Sigmoid colon (tissue), 7 donors: ENCODE data around the gene TTLL11. TPM values are rescaled to one million over a fixed set of nuclear protein-coding genes. Genes with fewer than 3 reads are reported as not detected.

Source experiments
- DNase-seq: peaks from one replicate; pipeline ENCODE4 v3.0.0-alpha.2; 2019
- H3K27ac ChIP-seq, 4 donors: fragments of 200-600 bp; sonication (generic); one replicate each; pipeline ENCODE4 v1.5.1; 2016 to 2019; ENCODE audit warnings: mild to moderate bottlenecking in 1 of 4
- H3K27me3 ChIP-seq, 3 donors: fragments of 200-600 bp; sonication (generic); one replicate each; pipeline ENCODE4 v1.5.1; 2019; ENCODE audit warnings: mild to moderate bottlenecking in 1 of 3
- H3K36me3 ChIP-seq, 4 donors: fragments of 200-600 bp; sonication (generic); one replicate each; pipeline ENCODE4 v1.5.1; 2016 to 2019
- H3K4me1 ChIP-seq, 4 donors: fragments of 200-600 bp; sonication (generic); one replicate each; pipeline ENCODE4 v1.5.1; 2017 to 2019
- H3K4me3 ChIP-seq, 4 donors: fragments of 200-600 bp; sonication (generic); one replicate each; pipeline ENCODE4 v1.5.1; 2017 to 2019; ENCODE audit warnings: mild to moderate bottlenecking in 2 of 4, moderate library complexity in 1 of 4
- H3K9me3 ChIP-seq, 4 donors: fragments of 200-600 bp in 3 of 4; sonication (generic) in 3 of 4; one replicate each; pipeline versions ENCODE4 v1.5.1 to v1.6.1; 2013 to 2019
- CTCF ChIP-seq, 4 experiments: fragments of 450-650 bp in 3 of 4; fragments of 200-600 bp in 1 of 4; IDR thresholded peaks; one replicate each; pipeline ENCODE4 v1.5.1; 2016 to 2019; ENCODE audit warnings: antibody characterized with exemption in 4 of 4, mild to moderate bottlenecking in 3 of 4, moderate library complexity in 2 of 4
- EP300 ChIP-seq, 4 donors: sonication (generic); formaldehyde crosslinking; IDR thresholded peaks; one replicate each; pipeline ENCODE4 v1.6.1; 2017; ENCODE audit warnings: antibody characterized with exemption in 4 of 4
- POLR2A ChIP-seq, 2 donors: fragments of 450-650 bp; IDR thresholded peaks; one replicate each; pipeline ENCODE4 v1.6.1; 2016; ENCODE audit warnings: antibody characterized with exemption in 2 of 2, mild to moderate bottlenecking in 2 of 2, moderate library complexity in 2 of 2
- POLR2AphosphoS5 ChIP-seq, 4 donors: sonication (generic); formaldehyde crosslinking; IDR thresholded peaks; one replicate each; pipeline ENCODE4 v1.6.1; 2017; ENCODE audit warnings: antibody characterized with exemption in 4 of 4
- WGBS, 2 donors: extraction: QIAGEN DNeasy Blood & Tissue Kit; methylation state at CpG; one replicate each; pipeline ENCODE4 v1.1.7; 2013; 5-methylcytosine and 5-hydroxymethylcytosine counted together
- intact Hi-C: fragments of 100-400 bp; cut with DNase I; formaldehyde crosslinking; loops from one replicate; pipeline ENCODE4 v1.15.1; 2023
- polyA plus RNA-seq, 3 donors: library from polyadenylated mRNA; stranded (reverse); fragments of 200-250 nt; gene quantifications; one replicate each; pipeline ENCODE4 v1.2.3, GENCODE V29; 2013
- total RNA-seq, 4 donors: library from RNA; depleted of rRNA; stranded (reverse); fragments of >200 nt; gene quantifications; one replicate each; pipeline ENCODE4 v1.1.0, GENCODE V29; 2016
- donor health status: healthy with polysubstance abuse.
- donor health status: Bipolar disorder and iron deficiency.
- donor health status: healthy.

Gene TTLL11
- total and polyA plus RNA-seq, 7 donors, result 4.2 to 40.7 (median 27.6) TPM

GRCh38 chr9:121929893-121930875 lies 162.9 kb downstream of the TTLL11 start:
- Histone ChIP-seq H3K27me3 (no peaks in the 10 kb centered on the region), H3K4me3 (no peak overlapping the region), H3K4me1 (no peaks in the 10 kb centered on the region), H3K9me3 (no peaks in the 10 kb centered on the region), H3K27ac (no peak overlapping the region), H3K36me3 (peaks cover 0 to 7% (median 0%) of the 10 kb centered on the region in 4 donors)
- WGBS, 2 donors, result 83 to 88% methylated on average over 12 of the region's 12 CpGs
- no peak for DNase-seq
- intact Hi-C loops, result no loop called here
- no peak for TF ChIP-seq POLR2A (IDR thresholded peaks at IDR 0.05)
- no peak for TF ChIP-seq EP300 (IDR thresholded peaks at IDR 0.05)
- no peak for TF ChIP-seq CTCF (IDR thresholded peaks at IDR 0.05)
- no peak for TF ChIP-seq POLR2AphosphoS5 (IDR thresholded peaks at IDR 0.05)

- no peaks in the 10 kb centered on the region for H3K27me3 ChIP-seq
- no peaks in the 10 kb centered on the region for H3K4me1 ChIP-seq
- H3K4me3 ChIP-seq, result no peak overlapping the region
- H3K9me3 ChIP-seq, result no peaks in the 10 kb centered on the region
- 86 to 98% methylated on average over 1 of the region's 1 CpG for WGBS, 2 donors
- H3K27ac ChIP-seq, result no peak overlapping the region
- DNase-seq, result no peak
- TF ChIP-seq POLR2A (IDR thresholded peaks at IDR 0.05) (no peak), CTCF (IDR thresholded peaks at IDR 0.05) (no peak), POLR2AphosphoS5 (IDR thresholded peaks at IDR 0.05) (no peak), EP300 (IDR thresholded peaks at IDR 0.05) (no peak)
- intact Hi-C loops, result no loop called here
- H3K36me3 ChIP-seq, result peaks cover 0 to 7% (median 0%) of the 10 kb centered on the region in 4 donors
Observed at GRCh38 chr9:121927636-121928035, 165.5 kb downstream of the TTLL11 start.

- peaks cover 0 to 7% (median 0%) of the 10 kb centered on the region in 4 donors for H3K36me3 ChIP-seq
- H3K4me3 ChIP-seq, result no peak overlapping the region
- no peaks in the 10 kb centered on the region for H3K9me3 ChIP-seq
- no peak for TF ChIP-seq POLR2AphosphoS5 (IDR thresholded peaks at IDR 0.05)
- TF ChIP-seq CTCF (IDR thresholded peaks at IDR 0.05), result no peak
- no peak for TF ChIP-seq POLR2A (IDR thresholded peaks at IDR 0.05)
- TF ChIP-seq EP300 (IDR thresholded peaks at IDR 0.05), result no peak
- intact Hi-C loops, result no loop called here
- no peaks in the 10 kb centered on the region for H3K27me3 ChIP-seq
- WGBS, 2 donors, result 94 to 95% methylated on average over 5 of the region's 5 CpGs
- H3K27ac ChIP-seq, result no peak overlapping the region
- no peak for DNase-seq
- H3K4me1 ChIP-seq, result no peaks in the 10 kb centered on the region
Observed at GRCh38 chr9:121927081-121927480, 166.0 kb downstream of the TTLL11 start.

GRCh38 chr9:121926351-121926801 lies 166.7 kb downstream of the TTLL11 start:
- DNase-seq, result no peak
- WGBS, 2 donors, result 91% methylated on average over 10 of the region's 10 CpGs
- H3K9me3 ChIP-seq, result no peaks in the 10 kb centered on the region
- TF ChIP-seq POLR2AphosphoS5 (IDR thresholded peaks at IDR 0.05) (no peak), CTCF (IDR thresholded peaks at IDR 0.05) (no peak), POLR2A (IDR thresholded peaks at IDR 0.05) (no peak), EP300 (IDR thresholded peaks at IDR 0.05) (no peak)
- H3K4me1 ChIP-seq, result no peaks in the 10 kb centered on the region
- H3K27me3 ChIP-seq, result no peaks in the 10 kb centered on the region
- H3K27ac ChIP-seq, result no peak overlapping the region
- H3K4me3 ChIP-seq, result no peak overlapping the region
- H3K36me3 ChIP-seq, result peaks cover 0 to 7% (median 0%) of the 10 kb centered on the region in 4 donors
- intact Hi-C loops, result no loop called here
